Placental epithelial cell (primary cell): ENCODE measurements around the gene MYO1E. TPM values are rescaled to one million over a fixed set of nuclear protein-coding genes. Genes with fewer than 3 reads are reported as not detected.

ENCODE experiments used
- small RNA-seq: library from RNA; depleted of rRNA; stranded (forward); fragments of <200 nt; gene quantifications from one replicate; pipeline ENCODE3, GENCODE V24; 2012
- total RNA-seq: library from RNA; depleted of rRNA; stranded (reverse); fragments of >200 nt; gene quantifications from 2 replicates; pipeline ENCODE4 v1.2.3, GENCODE V29; 2012

Gene MYO1E
- total RNA-seq = 227 and 466 TPM in 2 replicates

DNA sequence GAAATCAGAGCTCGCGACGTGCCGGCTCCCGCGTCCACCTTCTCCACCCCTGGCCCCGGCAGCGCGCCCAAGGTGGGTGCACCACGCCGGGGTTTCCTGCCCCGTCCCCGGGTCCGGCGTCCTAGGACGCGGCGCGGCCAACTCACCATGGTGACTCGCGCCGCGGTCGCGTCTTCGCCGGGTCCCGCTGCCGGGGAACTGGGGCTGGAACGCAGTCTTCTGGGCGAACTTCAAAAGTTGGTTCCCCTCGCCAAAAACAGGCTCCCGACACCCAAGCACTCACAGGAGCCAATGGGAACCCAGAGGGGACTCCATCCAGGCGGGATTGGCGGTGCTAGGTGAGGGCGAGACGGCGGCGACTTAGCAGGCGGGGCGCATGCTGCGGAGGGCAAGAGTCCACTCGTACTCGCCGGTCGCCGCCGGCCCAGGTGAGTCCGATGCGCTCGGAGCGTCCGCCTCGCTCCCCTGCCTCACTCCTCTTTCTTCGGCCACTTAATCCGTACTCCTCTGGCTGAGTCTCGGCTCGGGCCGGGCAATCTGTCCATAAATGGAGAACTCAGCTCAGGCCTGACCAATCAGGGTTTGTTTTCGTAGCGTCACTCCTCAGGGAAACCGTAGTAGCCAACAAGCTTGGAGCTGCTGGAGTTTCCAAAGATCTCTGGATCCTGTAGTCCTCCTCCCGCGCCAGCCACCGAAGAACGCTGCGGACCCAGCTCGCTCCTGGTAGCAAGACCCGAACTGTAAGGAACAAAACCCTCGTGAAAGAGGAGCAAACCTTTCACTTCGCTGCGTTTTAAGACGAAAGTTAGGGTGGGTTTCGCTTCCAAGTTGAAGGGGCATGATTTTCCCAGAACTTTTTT, at the start of gene MYO1E:
TSS of gene MYO1E (minus strand) at position 520 of the 860 bp plus-strand sequence. CDS start at position 149, 371 bp downstream.

DNA sequence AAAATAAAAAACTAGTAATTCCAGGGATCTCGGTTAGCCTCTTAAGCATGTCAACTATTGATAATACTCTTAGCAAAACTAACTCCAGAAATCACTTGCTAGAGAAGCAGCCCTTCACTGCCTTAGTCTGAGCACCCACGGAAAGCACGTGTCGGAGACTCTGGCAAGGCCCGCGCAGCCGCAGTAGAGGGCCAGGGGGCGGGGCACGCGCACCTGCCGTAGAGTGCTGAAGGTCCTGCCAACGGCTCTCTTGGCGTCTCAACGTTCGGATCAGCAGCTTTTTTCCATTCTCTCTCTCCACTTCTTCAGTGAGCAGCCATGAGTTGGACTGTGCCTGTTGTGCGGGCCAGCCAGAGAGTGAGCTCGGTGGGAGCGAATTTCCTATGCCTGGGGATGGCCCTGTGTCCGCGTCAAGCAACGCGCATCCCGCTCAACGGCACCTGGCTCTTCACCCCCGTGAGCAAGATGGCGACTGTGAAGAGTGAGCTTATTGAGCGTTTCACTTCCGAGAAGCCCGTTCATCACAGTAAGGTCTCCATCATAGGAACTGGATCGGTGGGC, 166.0 kb downstream of the MYO1E start, which contains the start of gene LDHAL6B:
TSS of gene LDHAL6B (plus strand) at position 221 of the 561 bp plus-strand sequence. CDS start at position 319, 98 bp downstream.

DNA sequence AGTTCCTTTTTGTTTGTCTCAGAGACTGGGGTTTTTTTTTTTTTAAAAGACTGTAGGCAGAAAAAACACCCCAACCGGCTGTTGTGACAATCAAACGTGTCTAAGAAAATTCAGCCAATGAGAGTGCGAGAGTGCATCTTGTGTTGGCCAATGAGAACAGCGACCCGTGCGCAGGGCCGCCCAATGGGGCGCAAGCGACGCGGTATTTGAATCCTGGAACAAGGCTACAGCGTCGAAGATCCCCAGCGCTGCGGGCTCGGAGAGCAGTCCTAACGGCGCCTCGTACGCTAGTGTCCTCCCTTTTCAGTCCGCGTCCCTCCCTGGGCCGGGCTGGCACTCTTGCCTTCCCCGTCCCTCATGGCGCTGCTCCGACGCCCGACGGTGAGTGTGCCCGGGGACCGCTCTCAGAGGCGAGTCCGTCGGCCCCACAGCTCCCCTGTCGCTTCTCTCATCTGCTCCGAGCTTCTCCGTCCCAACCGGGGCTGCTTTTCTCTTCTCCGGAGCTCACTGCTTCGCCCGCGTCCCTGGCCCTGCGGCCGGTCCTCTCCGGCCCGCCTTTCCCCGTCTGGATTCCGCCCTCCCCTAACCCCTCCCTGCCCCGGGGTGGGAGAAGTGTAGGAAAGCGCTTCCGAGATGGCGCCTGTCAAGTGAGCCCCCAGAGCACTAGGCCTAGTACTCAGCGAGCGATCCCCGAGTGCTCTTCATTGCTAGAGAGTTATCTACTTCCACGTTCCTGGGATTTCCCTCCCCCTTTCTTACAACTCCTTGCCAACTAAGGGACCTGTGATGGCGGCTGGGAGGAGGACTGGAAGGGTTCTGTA, 267.5 kb downstream of the MYO1E start, which contains the start of gene CCNB2:
TSS of gene CCNB2 (plus strand) at position 235 of the 821 bp plus-strand sequence. CDS start at position 358, 123 bp downstream.

Small RNA genes within 50 kb of the gene (small RNA-seq; reads per million reads assigned to genes)
- gene MIR2116 = 4.9 reads per million, percentile 91 among the genes with 10 or more reads in this experiment
- gene RF00019 = not detected
- gene RNU4-80P = 0.43 reads per million, percentile 21 among the genes with 10 or more reads in this experiment
- not detected for gene RNU6-212P

Other genes with a start within 250 kb of the MYO1E start
- not detected in 2 replicates for gene LDHAL6B, start 166.0 kb downstream of the MYO1E start, total RNA-seq
- not detected in 2 replicates for gene FAM81A, start 65.3 kb upstream of the MYO1E start, total RNA-seq
- not detected in 2 replicates for gene GCNT3, start 238.9 kb upstream of the MYO1E start, total RNA-seq